Activated CD4-positive, alpha-beta T cell treated with anti-CD3 and anti-CD28 coated beads, Interleukin-10, Interleukin-2, amounts not matched to agents 100 ng/mL and 50 ng/mL, durations not matched to agents 16 hours and 8 hours (primary cell): ENCODE data around the gene STK16.

ENCODE experiments used
- DNase-seq: peaks from one replicate; pipeline ENCODE4 v3.0.0-alpha.2; 2020

STK16 gene

GRCh38 chr2:219289537-219290361, 44.5 kb downstream of the STK16 start:
- no peak for DNase-seq

- no peak for DNase-seq
Observed at GRCh38 chr2:219290381-219291171, 45.3 kb downstream of the STK16 start.

- DNase-seq, result no peak
Observed at GRCh38 chr2:219291394-219291793, 46.1 kb downstream of the STK16 start.

- DNase-seq, result no peak
Observed at GRCh38 chr2:219291910-219292490, 46.7 kb downstream of the STK16 start.

GRCh38 chr2:219292616-219293015, 47.3 kb downstream of the STK16 start:
- no peak for DNase-seq

- no peak for DNase-seq
Observed at GRCh38 chr2:219293736-219294231, 48.5 kb downstream of the STK16 start.

GRCh38 chr2:219294356-219295351, 49.4 kb downstream of the STK16 start:
- peak; percentile 93 for DNase-seq

GRCh38 chr2:219296142-219296541, 50.9 kb downstream of the STK16 start:
- no peak for DNase-seq

- no peak for DNase-seq
Observed at GRCh38 chr2:219296631-219297391, 51.5 kb downstream of the STK16 start.

GRCh38 chr2:219297766-219298456, 52.6 kb downstream of the STK16 start:
- DNase-seq, result no peak

- peak; percentile 89 for DNase-seq
Observed at GRCh38 chr2:219298759-219299371, 53.6 kb downstream of the STK16 start.

- no peak for DNase-seq
Observed at GRCh38 chr2:219299372-219299760, 54.1 kb downstream of the STK16 start.
